GM18867 (cell line): Measurements from ENCODE around the gene HELZ.
A peak's percentile ranks its signal among the peaks of the same experiment; 100 is the strongest.

ENCODE experiments used
- ATAC-seq: cut with Tn5 transposase; IDR thresholded peaks from one replicate; pipeline ENCODE4 v1.9.1; 2021; ENCODE audit warnings: mild to moderate bottlenecking, moderate library complexity; ENCODE audit not compliant: unreplicated experiment

Gene HELZ

GRCh38 chr17:67088639-67089038 is 156.4 kb downstream of the HELZ start:
- ATAC-seq, result no peak

GRCh38 chr17:67085406-67085805 is 159.6 kb downstream of the HELZ start:
- ATAC-seq, result no peak

- peak; percentile 87 for ATAC-seq
These were observed 162.9 kb downstream of the HELZ start for GRCh38 chr17:67082107-67082506.

DNA sequence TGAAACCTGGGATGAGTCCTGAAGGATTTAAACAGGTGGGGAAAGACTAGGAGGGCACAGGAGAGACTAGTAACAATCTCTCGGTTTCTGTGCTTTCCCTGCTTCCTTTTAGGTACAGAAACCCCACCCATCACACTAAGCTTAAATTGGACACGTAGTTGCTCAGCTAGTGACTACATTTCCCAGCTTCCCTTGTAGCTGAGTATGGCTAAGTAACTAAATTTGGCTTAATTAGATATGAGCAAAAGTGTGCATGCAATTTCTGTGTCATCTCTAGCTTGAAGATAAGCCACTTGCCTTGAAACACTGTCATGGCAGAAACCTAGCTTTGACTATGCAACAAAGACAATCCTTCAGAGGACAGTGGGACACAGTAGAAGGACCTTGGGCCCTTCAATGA is 164.2 kb downstream of the HELZ start:
- ATAC-seq, result no peak

GRCh38 chr17:67079491-67079890 is 165.5 kb downstream of the HELZ start:
- no peak for ATAC-seq

- ATAC-seq, result no peak
These were observed 166.7 kb downstream of the HELZ start for GRCh38 chr17:67078292-67078691.

GRCh38 chr17:67076290-67076689 is 168.7 kb downstream of the HELZ start:
- no peak for ATAC-seq

DNA sequence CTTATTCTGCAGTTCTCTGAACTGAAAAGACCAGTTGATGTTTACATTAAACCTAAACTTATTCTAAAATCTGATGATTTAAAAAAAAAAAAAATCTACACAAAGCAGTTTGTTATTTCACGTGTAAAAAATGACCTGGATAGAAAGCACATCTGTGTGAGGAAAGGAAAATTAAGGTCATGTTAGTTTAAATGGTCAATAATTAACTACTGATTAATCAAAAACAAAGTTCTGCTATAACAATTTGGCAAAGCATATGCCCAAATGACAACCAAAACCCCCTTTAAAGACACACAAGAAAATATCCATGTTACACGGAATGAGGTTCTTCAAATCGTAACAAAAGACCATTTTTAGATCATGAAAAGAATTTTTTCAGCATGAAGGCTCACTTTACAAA is 170.2 kb downstream of the HELZ start:
- ATAC-seq, result no peak

- no peak for ATAC-seq
These were observed 172.1 kb downstream of the HELZ start for GRCh38 chr17:67072885-67073284.

- ATAC-seq, result no peak
These were observed 173.4 kb downstream of the HELZ start for GRCh38 chr17:67071595-67071994.

- ATAC-seq, result no peak
These were observed 175.3 kb downstream of the HELZ start for GRCh38 chr17:67069603-67070136.

DNA sequence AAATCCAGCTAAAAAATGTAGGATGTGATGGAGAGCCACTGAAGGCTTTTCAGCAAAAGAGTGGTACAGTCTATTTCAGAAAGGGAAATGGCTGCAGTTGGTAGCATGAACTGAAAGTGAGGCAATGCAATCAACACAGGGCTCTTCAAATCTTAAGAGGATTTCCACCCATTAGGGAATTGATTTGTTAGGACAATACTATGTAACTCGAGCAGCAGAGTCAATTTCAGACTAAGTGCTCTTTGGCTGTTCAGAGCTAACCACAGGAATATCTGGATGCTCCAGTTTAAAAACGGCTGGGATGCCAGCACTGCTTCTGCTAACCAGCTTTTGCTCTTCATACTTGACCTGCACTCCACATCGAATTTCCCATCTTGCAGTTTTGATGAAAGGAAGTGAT is 176.0 kb downstream of the HELZ start:
- no peak for ATAC-seq

DNA sequence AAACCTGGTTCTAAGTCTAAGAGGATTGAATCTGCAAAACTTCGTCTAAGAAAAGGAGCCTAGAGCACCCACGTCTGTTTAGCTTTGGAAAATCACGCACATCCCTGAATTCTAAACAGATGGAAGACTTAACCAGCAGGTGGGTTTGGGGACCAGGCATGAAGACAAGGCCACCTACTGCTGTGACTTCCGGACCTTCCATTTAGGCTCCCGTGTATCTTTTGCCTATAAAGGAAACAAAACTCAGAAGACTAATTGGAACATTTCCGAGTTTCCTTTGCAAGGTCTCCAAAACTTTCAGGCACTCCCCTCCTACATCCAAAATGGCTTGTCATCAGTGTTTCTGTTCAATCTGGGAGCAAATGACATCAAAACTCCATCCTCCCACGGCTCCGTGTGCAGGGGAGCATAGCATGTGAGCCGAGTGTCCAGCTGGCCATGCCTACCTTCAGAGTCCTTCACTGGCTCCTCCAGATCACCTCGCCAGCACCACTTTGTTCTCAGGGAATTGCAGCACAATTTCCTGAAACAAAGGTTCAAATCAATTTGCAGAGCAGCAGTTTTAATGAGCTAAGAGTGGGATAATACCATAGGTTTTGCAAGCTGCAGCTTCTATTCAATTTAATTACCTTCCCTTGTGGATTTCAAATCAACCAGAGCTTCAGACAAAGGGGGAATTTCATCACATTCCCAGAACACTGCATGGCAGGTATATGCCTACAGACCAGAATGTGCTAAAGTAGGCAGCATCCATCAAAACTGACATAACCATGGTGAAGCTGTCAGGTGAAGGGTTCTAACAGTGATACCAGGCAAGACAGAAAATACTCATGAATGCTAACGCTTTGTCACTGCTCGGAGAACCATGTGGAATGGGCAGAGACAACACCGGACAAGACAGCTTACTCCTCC is 177.2 kb downstream of the HELZ start:
- ATAC-seq, result no peak

GRCh38 chr17:67066717-67067116 is 178.3 kb downstream of the HELZ start:
- no peak for ATAC-seq

DNA sequence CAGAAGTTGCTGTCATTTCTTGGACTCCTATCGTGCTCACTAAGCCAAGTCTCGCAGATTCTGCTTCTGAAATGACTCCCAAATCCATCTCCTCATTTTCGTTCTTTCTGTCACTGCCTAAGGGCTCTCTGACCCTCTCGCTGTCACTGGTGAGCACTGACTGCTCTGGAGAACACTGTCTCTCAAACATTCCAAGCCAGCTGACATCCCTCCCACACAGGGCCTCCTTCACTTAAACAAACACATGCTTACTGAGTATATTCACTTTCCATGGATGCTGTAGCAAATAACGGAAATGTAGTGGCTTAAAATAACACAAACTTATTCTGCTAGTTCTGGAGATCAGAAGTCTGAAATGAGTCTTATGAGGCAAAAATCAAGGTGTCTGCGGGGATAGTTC is 181.9 kb downstream of the HELZ start:
- no peak for ATAC-seq

DNA sequence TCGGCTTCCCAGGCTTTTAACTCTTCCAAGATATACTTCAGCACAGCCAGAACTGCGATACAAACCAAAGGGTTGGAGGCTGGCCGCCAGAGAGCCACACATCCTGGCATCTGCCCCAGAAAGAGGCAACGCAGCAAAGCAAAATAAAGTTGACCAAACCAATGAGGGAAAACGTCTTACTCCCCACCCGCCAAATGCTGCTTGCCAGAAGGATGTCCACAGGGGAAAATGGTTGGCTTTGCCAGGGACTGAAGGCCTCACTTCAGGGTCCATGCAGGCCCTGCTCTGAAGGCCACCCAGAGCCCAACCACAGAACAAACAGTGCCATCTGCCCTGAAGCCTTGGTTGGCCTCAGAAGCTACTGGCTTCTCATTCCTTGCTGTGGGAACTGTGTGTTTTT is 185.6 kb downstream of the HELZ start:
- no peak for ATAC-seq

GRCh38 chr17:67058036-67058435 is 187.0 kb downstream of the HELZ start:
- no peak for ATAC-seq

DNA sequence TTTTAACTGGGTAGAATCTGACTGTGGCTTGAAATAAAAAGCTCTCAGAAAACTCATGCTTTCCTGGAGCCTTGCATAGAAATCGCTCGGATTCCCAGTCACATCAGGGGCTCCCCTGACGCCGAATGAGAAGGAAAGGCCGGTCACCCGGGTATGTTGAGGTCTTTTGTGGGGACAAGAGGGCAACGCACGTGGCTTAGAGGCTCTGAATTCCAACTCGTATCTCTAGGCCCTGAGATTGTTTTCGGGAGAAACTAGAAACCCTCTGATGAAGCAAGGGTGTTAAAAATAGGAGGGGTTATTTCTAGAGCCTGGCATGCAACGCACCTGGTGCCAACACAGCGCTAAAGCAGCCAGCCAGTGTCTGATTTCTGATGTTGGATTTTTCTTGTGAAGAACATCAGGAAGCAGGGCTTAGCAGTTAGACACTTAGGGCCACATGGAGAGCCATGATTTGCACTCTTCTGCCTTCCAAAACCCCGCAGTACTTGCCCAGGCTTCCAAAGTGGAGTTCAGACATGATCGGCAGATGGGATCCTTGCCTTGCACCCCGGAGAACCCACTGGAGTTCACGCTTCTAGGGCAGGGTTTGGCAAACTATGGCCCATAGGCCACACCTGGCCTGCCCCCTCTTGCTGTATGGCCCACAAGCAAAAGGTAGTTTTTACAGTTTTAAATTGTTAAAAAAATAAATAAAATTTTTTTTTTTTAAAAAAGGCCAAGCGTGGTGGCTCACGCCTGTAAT is 188.1 kb downstream of the HELZ start:
- ATAC-seq, result no peak

- no peak for ATAC-seq
These were observed 188.9 kb downstream of the HELZ start for GRCh38 chr17:67055811-67056745.

- ATAC-seq, result no peak
These were observed 190.0 kb downstream of the HELZ start for GRCh38 chr17:67055041-67055443.

DNA sequence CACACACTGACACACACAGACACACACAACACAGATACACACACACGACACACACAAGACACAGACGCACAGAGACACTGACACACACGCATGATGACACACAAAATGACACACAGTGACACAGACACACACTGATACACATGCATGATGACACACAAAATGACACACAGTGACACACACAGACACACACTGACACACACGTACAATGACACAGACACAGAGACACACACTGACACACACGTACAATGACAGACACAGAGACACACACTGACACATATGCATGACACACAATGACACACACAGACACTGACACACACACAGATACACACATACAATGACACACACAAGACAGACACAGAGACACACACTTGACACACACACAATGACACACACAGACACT is 190.4 kb downstream of the HELZ start:
- no peak for ATAC-seq
